ENCODE measurements around the gene PLCB3.
A peak's percentile ranks its signal among the peaks of the same experiment; 100 is the strongest.

Gene PLCB3

DNA sequence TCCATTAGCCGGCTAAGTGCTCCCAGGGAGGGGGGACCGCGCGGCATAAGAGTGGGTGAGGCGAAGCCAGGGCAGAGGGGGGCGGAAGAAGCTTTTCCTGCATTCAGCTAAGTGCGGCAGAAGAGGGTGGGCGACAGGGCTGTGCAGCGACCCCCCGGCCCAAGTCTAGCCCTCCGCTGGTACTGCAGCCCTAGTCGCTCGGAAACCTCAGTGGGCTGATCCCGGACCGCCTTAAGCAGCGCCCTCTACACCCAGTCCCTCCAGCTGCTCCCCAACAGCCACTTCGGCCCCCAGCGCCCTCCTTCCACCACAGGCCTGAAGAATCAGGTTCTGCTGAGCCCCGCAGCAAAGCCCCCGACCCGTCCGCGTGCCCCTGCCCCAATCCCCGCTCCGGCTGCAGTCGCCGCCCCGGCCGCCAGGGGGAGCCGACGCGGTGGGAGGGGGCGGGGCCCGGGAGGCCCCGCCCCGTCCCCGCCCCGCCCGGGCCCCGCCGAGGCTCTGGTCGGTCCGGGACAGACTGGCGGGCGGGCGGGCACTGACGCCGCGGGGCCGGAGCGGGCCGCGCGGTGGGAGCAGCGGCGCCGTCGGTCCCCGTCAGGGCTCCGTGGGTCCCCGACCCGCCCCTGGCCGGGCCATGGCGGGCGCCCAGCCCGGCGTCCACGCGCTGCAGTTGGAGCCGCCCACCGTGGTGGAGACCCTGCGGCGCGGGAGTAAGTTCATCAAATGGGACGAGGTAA lies at the start of gene PLCB3:
TSS of gene PLCB3 (plus strand) at position 515 of the 737 bp plus-strand sequence. CDS start at position 635, 120 bp downstream.
- peak; percentile 57 for DNase-seq

DNA sequence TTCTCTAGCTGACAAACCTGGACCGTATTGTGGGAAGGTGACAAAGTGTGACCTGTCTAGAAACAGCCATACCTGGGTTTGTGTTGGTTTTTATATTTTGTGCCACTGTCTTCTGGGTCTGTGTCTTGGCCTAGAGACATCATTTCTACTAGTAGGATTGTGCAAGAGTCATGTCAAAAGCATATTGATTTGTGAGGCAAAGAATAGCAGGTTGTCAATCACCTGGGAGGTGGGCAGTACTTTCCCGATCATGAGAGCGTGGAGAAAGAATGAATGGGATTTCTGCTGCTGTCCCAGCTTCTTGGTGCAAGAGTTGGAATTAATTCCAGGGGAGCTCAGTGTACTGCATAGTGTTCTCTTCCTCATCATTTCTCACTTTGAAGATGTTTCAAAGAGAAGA lies 49.8 kb upstream of the PLCB3 start:
- no peak for DNase-seq

DNA sequence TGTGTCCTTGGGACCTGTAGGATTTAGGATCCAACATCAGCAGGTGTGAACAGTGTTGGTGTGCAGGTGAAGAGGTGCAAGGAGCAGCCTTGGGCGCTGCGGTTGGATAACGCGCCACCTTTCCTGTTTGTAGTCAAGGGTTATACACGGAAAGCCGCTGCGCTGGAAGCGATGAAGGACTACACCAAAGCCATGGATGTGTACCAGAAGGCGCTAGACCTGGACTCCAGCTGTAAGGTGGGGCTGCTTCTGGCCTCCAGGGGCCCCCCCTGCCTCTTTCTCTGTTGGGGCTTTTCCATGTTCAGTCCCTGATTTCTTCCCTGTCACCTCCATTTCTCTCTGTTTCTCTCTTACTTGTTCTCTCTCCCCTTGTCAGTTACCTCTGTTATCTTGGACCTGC lies 48.3 kb upstream of the PLCB3 start:
- DNase-seq: no peak

DNA sequence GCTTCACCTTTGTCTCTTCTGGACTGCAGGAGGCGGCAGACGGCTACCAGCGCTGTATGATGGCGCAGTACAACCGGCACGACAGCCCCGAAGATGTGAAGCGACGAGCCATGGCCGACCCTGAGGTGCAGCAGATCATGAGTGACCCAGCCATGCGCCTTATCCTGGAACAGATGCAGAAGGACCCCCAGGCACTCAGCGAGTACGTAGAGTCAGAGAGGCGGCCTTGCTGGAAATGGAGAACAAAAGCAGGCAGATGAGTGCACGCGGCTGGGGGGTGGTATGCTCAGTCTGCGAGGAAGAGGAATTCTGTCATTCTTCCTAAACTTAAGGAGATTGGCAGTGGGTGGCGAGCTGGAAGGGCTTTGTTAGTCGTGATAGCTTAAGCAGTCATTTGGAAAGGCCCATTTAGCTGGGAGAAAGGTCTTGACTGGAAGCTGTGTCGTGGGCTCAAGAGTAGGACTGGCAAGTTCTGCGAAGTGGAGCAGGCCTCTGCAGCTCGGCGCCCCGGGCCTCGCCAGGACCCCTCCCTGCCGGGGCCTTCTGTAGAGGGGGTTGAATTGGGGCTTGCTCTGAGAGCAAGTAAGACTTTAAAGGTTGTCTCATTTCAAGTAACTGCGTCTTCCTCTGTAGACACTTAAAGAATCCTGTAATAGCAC lies 47.8 kb upstream of the PLCB3 start:
- no peak for DNase-seq

DNA sequence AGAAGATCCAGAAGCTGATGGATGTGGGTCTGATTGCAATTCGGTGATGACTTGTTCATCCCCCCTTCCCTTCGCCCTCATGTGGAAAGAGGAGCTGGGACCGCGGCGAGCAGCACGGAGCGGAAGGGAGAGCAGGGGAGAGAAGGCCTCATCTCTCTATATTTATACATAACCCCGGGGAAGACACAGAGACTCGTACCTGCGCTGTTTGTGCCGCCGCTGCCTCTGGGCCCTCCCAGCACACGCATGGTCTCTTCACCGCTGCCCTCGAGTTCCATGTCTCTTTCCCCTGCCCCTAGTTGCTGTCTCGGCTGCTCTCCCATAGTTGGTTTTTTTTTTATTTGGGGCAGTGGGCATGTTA lies 47.3 kb upstream of the PLCB3 start:
- DNase-seq: no peak

DNA sequence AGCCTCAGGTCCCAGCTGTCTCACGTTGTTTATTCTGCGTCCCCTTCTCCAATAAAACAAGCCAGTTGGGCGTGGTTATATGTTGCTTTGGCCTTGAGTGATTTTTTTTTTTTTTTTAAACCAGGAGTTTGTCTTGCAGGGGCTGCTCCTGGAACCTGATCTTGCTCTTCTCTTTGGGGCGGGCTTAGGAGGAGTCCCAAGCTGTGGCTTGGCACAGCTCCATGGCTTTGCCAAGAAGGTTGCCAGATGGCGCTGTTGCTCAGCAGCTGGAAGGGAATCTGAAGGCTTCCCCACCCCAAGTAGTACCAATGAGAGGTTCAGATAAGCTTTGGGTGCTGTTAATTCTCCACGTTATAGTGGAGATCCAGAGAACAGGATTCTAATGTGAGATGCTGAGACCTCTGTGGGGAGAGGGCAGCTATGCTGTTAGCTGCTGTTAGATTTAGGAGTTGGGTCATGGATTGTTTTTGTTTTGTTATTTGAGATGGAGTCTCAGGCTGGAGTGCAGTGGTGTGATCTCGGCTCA lies 46.8 kb upstream of the PLCB3 start:
- DNase-seq: peak; percentile 86

DNA sequence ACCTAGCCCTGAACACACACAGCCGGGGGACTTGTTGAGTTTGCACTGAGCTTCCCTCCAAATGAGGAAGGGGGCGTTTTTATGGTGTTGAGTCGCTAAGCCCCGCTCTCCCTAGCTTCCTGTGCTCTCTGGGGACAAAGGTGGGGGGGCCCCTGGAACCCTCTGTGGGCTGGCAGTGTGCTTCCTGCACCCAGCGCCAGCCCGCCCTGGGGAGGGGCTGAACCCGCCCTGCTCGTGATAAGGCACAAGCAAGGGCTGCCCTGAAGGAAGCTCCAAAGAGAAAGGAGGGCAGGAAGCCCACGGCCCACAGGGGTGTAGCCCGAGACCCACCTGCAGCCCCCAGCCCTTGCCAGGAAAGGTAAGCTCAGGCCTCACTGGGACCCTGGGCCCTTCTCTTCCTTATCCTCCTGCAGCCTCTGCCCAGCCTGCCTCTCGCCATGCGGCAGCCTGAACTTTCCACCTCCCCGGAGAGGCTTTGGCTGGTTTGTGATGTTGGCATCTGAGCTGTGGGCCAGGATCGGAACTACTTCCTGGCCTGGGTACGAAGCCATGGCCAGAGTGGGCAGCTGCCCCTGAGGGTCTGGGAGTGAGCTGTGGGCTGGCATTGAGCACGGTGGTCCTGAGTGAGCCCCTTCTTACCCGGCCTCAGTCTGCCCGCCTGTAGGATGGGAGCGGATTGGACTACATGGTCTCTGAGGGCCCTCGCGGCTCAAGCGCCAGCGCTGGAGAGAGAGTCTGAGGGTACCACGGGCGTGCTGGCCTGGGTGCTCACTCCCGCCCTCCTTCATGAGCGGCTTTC lies 44.7 kb upstream of the PLCB3 start, which contains the start of gene FERMT3:
TSS of gene FERMT3 (plus strand) at position 265 of the 799 bp plus-strand sequence. CDS start 644 bp downstream, outside the sequence.
- peak; percentile 76 for DNase-seq

DNA sequence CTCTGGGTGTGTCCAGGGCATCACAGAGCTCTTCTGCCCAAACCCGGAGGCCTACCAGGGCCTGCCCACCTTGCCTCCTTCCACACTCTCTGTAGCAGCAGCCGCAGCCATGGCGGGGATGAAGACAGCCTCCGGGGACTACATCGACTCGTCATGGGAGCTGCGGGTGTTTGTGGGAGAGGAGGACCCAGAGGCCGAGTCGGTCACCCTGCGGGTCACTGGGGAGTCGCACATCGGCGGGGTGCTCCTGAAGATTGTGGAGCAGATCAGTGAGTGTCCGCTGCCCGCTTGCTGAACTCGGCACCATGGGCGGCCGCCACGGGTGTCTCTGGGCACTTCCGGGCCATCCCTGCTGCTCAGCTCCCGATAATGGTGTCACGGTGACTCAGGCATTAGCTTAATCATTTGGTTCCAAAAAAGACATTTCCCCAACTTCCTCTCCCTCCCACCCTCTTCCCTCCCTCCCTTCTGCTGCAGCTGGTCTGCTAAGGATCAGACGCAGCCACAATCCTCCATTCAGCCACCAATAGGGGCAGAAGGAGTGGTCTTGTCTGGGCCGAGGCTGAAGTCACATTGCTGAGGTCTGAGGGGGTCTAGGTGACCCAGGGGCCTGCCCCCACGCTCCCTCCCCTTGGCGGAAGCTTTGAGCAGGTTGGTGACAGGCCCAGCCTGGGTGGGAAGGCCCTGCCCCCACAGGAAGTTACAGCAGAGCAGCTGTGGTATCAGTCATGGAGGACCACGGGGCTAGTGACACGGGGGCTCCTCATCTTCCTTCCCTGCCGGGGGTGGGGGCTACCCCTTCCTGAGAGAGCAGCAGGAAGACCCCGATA lies 43.9 kb upstream of the PLCB3 start:
- DNase-seq: peak; percentile 83

DNA sequence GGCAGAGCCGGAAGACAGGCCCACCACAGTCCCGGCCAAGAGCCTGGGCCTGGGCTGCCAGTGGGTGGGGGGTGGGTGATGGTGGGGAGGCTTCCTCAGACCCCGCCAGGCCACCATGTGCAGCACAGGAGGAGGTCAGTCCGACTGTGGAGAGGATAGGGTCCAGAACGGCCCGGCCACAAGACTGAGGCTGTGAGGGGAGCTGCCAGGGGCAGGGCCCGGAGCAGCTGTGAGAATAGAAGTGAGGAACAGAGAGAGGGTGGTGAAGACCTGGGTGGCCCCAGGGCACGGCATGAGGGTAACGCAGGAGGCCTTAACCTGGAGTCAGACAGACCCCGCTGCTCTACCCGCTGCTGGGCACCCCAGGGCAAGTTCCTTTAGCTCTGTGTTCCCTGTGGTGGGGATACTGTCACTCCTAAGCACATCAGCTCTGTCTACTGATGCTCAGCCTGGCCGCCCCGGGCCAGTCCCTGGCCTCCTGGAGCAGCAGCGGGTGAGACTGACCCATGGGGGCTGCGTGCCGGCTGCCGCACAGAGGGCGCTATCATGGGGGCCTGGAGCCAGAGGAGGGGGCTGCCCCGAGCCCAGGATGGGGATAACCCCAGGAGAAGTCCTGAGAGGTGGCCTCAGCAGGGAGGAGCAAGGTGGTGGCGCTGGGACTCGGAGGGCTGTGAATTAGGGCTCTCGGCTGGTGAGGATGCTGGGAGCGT lies 43.1 kb upstream of the PLCB3 start:
- DNase-seq: no peak

DNA sequence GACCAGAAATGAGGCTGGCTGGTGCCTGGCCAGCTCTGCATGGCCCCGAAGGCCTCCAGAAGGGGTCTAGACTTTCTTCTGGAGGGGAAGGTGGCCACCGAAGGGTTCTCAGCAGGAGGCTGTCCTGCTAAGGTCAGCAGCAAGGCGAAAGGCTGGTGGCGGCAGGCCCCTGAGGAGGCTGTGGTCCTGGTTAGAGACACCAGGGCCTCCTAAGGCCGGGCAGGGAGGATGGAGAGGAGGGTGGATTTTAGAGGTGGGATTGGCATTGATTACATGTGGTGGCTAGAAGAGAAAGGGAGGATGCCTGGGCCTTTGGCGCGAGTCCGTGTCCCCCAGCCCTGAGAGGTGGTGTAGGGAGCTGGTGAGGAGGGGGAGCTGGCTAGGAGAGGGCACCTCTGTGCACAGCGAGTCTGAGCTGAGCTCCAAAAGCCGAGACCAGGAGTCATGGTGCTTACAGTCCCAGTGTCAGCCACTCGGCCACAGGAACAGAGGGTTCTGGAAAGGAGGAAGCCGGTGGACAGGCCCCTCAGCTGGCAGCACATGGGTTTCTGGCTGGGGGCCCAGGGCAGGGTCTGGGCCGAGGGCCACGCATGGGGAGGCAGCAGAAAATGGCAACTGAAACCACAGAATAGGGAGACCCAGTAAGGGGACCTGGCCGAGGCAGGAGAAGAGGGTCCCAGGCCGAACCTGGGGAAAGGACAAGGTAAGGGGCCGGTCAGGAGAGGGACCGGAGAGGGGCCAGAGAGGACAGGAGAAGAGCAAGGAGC lies 42.4 kb upstream of the PLCB3 start:
- DNase-seq: no peak

DNA sequence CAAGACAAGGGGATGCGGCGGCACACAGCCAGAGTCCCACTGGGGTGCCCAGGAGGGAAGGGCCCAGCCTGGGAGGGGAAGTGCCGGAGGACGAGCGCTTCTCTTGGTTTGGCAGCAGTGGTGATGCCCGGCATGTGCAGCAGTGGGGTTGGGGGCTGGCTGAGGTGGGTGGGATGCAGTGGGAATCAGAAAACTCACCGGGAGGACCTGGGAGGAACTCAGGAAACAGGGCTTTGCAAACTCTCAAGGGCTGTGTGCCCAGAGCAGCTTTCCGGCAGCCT lies 41.8 kb upstream of the PLCB3 start:
- no peak for DNase-seq

DNA sequence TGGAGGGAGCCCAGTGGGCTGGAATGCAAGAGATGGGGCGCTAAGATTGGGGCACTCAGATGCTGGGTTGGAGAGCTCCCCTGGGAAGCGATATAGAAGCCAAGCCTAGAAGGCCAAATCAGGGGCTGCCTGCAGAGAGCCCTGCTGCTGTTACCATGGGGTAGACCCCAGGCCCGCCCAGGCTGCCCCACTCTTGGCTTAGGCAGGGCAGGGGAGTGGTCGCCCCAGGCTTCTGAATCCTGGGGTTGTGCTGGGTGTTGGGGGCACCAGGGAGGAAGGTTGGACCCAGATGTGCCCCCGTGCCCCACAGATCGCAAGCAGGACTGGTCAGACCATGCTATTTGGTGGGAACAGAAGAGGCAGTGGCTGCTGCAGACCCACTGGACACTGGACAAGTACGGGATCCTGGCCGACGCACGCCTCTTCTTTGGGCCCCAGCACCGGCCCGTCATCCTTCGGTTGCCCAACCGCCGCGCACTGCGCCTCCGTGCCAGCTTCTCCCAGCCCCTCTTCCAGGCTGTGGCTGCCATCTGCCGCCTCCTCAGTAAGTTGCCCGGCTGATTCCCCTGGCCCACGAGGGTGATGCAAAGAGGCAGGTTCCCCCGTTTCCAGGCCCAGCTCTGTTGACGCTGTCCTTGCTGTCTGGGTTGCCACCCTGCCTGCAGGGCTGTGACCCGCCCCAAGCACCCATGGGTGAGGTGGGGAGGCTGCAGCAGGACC lies 40.9 kb upstream of the PLCB3 start:
- no peak for DNase-seq

DNA sequence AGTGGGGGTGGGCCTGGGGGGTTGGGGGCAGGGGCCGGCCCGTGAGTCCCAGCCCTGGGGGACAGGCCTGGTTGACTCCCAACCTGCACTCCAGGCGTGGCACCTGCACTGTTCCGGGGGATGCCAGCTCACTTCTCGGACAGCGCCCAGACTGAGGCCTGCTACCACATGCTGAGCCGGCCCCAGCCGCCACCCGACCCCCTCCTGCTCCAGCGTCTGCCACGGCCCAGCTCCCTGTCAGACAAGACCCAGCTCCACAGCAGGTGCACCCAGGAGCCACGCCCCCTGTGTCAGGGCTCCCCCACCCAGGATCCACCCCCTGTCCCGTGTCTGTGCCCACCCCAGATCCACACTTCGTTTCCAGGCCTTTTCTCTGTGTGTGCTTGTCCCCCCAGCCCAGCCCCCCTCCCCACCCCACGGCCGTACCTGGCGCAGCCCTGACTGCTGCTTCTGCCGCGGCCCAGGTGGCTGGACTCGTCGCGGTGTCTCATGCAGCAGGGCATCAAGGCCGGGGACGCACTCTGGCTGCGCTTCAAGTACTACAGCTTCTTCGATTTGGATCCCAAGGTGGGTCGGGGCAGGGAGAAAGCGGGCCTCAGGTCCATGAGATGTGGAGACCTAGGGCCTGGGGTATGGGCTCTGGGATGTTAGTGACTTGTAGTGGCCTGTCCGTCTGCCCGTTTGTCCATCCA lies 40.0 kb upstream of the PLCB3 start:
- DNase-seq: no peak

DNA sequence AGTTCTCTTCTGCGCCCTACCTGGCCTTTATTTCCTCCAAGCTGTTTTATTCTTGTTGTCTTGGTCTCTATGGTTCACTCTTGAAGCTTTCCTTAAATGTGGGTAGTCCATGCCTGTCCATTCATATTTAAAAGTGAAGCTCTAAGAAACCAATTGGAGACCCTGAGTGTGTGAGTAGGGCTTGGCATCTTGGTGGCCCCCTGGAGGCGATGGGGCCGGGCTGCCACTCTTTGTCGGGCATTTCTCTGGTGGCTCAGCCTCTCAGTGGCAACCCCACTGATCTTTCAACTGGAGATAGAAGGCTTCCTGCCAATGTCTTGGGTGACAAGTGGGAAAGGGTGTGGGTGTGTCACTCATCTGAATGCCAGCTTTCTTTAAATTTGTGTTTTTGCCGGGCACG lies 34.5 kb upstream of the PLCB3 start:
- no peak for DNase-seq

DNA sequence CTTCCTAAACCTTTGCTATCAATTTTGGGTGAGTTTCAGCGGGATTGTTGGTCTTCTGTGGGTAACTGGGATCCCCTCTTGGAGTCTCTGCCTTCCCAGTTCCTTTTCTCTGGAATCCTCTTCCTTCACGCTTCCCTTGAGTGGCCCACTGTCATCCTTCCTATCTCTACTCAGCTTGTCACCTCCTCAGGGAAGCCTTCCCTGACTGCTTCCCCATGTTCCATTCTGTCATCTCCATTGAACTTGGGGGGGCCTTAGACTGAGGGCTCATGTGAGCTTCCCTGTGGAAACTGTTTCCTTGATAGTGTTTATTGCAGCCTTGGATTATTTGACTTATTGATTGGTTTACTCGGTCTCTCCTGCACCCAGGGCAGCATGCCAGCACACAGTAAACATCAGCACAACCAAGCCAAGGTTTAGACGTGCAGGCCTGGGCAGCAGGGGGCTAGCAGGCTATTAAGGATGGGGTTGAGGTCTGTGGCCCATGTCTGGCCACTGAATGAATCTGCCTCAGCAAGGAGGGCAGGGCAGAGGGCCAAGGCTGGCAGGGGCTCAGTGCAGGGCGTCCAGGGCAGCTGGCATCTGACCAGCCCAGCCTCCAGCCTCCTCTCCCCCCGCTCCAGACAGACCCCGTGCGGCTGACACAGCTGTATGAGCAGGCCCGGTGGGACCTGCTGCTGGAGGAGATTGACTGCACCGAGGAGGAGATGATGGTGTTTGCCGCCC lies 32.5 kb upstream of the PLCB3 start:
- no peak for DNase-seq

DNA sequence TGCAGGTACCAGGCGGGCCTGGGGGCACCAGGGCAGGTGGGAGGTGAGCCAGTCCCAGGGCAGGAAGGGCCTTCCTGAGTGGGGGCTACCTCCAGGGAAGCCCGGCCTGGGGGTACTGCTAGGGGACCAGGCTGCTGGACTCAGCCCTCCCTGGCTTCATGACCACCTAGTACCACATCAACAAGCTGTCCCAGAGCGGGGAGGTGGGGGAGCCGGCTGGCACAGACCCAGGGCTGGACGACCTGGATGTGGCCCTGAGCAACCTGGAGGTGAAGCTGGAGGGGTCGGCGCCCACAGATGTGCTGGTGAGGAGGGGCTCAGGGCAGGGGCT lies 32.0 kb upstream of the PLCB3 start:
- no peak for DNase-seq

DNA sequence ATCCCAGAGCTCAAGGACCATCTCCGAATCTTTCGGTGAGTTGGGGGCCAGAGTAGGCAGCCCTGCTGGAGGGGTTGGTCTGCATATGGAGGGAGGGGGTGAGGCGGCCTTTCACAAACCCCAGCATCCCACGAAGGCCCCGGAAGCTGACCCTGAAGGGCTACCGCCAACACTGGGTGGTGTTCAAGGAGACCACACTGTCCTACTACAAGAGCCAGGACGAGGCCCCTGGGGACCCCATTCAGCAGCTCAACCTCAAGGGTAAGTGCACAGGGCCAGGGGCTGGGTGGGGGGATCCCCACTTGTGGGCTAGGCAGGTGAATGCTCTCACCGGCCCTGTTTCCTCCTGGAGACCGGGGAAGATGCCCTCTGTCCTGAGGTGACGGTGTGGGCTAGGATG lies 31.6 kb upstream of the PLCB3 start:
- no peak for DNase-seq

DNA sequence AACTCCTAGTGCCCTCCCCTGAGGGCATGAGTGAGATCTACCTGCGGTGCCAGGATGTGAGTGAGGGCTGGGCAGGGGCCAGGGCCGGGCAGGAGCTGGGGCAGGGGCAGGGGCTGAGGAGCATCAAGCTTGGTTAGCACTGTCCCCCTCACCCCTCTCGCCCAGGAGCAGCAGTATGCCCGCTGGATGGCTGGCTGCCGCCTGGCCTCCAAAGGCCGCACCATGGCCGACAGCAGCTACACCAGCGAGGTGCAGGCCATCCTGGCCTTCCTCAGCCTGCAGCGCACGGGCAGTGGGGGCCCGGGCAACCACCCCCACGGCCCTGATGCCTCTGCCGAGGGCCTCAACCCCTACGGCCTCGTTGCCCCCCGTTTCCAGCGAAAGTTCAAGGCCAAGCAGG lies 31.1 kb upstream of the PLCB3 start:
- no peak for DNase-seq

DNA sequence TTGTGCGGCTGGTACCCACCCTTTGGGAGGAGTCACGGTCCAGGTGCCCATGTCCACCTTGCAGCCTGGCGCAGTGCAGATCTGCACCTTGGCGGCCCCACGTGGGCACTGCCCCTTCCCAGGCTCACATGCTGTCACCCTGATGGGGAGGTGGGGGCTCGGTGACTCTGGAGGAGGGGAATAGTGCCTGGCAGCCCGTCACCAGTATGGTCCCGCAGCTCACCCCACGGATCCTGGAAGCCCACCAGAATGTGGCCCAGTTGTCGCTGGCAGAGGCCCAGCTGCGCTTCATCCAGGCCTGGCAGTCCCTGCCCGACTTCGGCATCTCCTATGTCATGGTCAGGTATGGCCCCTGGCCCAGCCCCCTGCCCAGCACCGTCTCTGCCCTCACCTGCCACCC lies 30.5 kb upstream of the PLCB3 start:
- DNase-seq: no peak

DNA sequence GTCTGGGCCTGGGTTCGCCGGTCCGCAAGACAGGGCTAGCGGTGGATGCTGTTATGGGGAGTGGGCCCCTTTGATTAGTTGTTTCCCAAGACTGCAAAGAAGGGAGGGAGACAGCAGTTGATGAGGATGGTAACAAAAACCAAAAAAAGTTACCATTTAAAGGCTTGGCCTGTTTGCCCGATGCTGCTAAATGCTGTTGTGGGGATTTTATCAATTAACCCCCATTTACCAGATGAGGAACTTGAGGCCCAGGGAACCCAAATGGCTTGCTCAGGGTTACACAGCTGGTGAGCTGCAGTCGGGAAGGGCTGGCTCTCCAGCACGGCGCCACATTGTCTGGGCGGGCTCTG lies 28.7 kb upstream of the PLCB3 start:
- no peak for DNase-seq

Data from CD4-positive, alpha-beta T cell treated with Interleukin-15 for 1 hour (primary cell).